Cardiac muscle cell (in vitro differentiated cells and primary cell): Measurements from ENCODE around the gene SCN5A. TPM values are rescaled to one million over a fixed set of nuclear protein-coding genes. Genes with fewer than 3 reads are reported as not detected.

Source experiments
- DNase-seq, 2 donors: peaks; one replicate each; pipeline versions ENCODE4 v3.0.0 to v3.0.0-alpha.2; 2010 to 2017; ENCODE audit warnings: low read depth in 1 of 2, low spot score in 1 of 2
- H3K27ac ChIP-seq: fragments of 200-600 bp; sonication (generic); 2 replicates; pipeline ENCODE4 v1.5.1; 2016
- H3K27me3 ChIP-seq: fragments of 200-600 bp; sonication (generic); 2 replicates; pipeline ENCODE4 v1.6.0; 2016; ENCODE audit warnings: control low read depth
- H3K36me3 ChIP-seq: fragments of 200-600 bp; sonication (generic); 2 replicates; pipeline ENCODE4 v1.5.1; 2016; ENCODE audit warnings: control low read depth
- H3K4me1 ChIP-seq: fragments of 200-600 bp; sonication (generic); 2 replicates; pipeline ENCODE4 v1.8.1; 2017; ENCODE audit warnings: low read depth, mild to moderate bottlenecking, mixed run types
- H3K4me3 ChIP-seq: fragments of 200-600 bp; sonication (generic); 2 replicates; pipeline ENCODE4 v1.5.1; 2016; ENCODE audit warnings: mild to moderate bottlenecking
- H3K9me3 ChIP-seq: fragments of 200-600 bp; sonication (generic); 2 replicates; pipeline ENCODE4 v1.5.1; 2017; ENCODE audit warnings: low read depth, mild to moderate bottlenecking, control low read depth
- polyA plus RNA-seq: library from polyadenylated mRNA; unstranded; fragments of >200 nt; fragmentation: Nextera tagmentation; extraction: Ambion mirVana; gene quantifications from 2 replicates; pipeline ENCODE4 v1.2.1, GENCODE V29; 2016
- total RNA-seq: library from RNA; depleted of rRNA; stranded (reverse); fragments of >200 nt; gene quantifications from 2 replicates; pipeline ENCODE4 v1.2.3, GENCODE V29; 2016
- TF ChIP-seq, protein P1 (sequence below): IDR thresholded peaks from 2 replicates; pipeline ENCODE4 v1.5.1; 2012; ENCODE audit warnings: low read depth, mild to moderate bottlenecking, low read length

SCN5A gene
- total and polyA plus RNA-seq, 2 experiments from 2014 or later: 3.1 to 9.3 TPM

DNA sequence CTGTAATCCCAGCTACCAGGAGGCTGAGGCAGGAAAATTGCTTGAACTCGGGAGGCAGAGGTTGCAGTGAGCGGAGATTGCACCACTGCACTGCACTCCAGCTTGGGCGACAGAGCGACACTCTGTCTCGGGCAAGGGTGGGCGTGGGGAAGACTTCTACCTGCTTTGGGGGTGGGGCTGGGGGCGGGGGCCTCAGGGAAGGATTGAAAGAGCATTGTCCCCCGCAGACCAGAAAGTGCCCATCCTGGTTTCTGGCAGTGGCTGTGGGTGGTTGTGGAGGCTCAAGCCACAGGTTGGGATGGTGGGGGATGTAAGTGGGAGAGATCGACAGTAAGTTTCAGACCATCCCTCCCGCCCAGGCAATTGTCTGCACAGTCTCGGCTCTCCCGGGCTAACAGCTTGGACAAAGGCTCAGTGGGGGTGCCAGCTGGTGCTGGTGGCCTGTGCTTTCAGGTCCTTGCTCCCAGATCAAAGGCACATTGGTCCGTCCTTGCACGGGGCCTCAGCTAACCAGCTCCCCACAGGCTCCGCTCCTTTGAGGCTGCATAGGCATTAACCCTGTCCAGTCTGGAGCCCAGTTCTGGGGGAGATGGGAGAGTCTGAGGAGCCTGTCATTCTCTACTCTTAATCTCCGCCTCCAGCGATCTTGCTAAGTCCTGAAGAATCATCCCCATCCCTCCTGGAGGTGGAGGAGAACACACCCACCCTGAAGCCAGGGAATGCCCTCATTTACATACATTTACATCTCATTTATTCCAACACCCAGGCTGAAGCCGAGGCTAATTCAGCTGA lies 8.6 kb downstream of the SCN5A start:
- no peak overlapping the region for H3K4me3 ChIP-seq
- H3K4me1 ChIP-seq: peaks cover 2% of the 10 kb centered on the region
- TF ChIP-seq, protein P1, sequence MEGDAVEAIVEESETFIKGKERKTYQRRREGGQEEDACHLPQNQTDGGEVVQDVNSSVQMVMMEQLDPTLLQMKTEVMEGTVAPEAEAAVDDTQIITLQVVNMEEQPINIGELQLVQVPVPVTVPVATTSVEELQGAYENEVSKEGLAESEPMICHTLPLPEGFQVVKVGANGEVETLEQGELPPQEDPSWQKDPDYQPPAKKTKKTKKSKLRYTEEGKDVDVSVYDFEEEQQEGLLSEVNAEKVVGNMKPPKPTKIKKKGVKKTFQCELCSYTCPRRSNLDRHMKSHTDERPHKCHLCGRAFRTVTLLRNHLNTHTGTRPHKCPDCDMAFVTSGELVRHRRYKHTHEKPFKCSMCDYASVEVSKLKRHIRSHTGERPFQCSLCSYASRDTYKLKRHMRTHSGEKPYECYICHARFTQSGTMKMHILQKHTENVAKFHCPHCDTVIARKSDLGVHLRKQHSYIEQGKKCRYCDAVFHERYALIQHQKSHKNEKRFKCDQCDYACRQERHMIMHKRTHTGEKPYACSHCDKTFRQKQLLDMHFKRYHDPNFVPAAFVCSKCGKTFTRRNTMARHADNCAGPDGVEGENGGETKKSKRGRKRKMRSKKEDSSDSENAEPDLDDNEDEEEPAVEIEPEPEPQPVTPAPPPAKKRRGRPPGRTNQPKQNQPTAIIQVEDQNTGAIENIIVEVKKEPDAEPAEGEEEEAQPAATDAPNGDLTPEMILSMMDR: no peak
- DNase-seq: no peak
- no peak overlapping the region for H3K27ac ChIP-seq
- H3K9me3 ChIP-seq: no peaks in the 10 kb centered on the region
- no peaks in the 10 kb centered on the region for H3K36me3 ChIP-seq
- H3K27me3 ChIP-seq: peaks cover 84% of the 10 kb centered on the region

DNA sequence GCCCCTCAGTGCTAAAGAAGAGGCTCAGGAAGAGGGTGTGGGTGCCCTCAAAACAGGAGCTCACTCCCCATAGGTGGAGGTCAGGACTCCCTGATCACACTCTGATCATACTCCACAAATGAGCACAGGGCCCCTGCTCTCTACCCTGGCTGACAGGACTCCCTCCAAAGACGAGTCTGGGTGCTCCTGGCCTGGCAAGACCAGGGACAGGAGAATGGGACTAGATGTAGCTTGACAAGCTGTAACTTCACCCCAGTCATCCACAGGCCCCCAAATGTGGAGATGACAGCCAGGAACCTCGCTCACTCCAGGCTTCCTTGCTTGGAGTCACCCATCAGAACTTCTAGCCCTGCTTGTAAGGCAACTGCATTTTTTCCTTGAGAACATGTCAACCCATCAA lies 11.1 kb downstream of the SCN5A start:
- Histone ChIP-seq H3K36me3 (no peaks in the 10 kb centered on the region), H3K4me3 (no peak overlapping the region), H3K9me3 (no peaks in the 10 kb centered on the region), H3K4me1 (no peaks in the 10 kb centered on the region), H3K27me3 (peaks cover 99% of the 10 kb centered on the region), H3K27ac (no peak overlapping the region)
- DNase-seq: no peak
- TF ChIP-seq, protein P1: no peak

DNA sequence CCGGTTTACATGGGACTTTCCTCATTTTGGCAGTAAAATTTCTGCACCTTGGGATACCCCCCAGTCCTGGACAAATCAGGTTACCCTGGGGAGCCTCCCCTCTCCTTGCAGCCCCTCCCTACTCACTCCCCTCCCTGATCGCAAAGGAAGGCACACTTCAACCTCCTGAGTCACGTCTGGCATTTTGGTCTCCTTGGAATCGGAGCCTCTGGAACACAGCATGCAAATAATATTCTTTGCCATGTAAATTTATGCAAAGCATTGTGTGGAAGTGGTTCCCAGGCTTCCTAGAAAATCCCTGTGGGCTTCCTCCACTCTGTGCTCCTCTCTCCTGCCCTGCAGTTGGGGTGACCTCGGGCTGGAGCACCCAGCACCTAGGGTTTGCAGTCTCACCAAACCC lies 11.6 kb downstream of the SCN5A start:
- TF ChIP-seq, protein P1: no peak
- Histone ChIP-seq H3K4me1 (no peaks in the 10 kb centered on the region), H3K27me3 (peaks cover 99% of the 10 kb centered on the region), H3K36me3 (no peaks in the 10 kb centered on the region), H3K27ac (no peak overlapping the region), H3K9me3 (no peaks in the 10 kb centered on the region), H3K4me3 (no peak overlapping the region)
- no peak for DNase-seq

DNA sequence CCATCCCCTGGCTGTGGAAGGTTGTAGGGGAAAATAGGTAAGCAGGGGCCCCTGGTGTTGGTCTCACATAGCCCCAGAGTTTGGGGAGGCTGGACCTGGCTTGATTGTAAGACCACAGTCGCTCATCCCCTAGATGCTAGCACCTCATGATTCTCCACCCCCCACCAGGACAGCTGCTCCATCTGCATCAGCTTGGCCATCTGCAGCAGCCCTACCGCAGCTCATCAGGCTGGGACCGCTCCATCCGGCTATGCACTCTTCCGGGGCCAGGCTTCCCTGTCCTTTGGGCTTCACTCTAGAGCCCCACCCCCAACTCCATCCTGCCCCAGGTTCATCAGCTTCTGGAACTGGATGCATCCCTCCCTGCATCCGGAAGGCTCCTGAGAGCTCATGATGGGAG lies 12.6 kb downstream of the SCN5A start:
- DNase-seq: no peak
- no peak overlapping the region for H3K27ac ChIP-seq

DNA sequence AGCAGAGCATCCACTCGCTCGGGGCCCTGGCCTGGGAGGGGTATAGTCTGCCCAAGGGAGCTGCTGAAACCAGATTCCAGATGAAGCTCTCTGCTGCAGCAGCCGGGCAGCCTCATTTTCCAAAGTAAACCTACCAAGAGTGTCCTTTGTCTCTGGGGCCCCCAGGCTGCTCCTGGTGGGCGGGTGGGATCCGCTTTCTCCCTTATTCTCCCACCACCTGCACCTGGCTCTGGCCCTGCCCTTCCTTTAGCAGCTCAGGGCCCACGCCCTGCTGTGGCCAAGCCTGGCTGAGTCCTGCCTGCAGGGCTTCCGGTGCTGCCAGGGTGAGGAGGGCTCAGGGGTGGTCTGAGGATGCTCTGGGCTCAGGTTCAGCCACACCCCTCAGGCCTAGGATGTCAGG lies 13.0 kb downstream of the SCN5A start:
- DNase-seq: no peak
- Histone ChIP-seq H3K27me3 (peaks cover 95% of the 10 kb centered on the region), H3K9me3 (no peaks in the 10 kb centered on the region), H3K36me3 (no peaks in the 10 kb centered on the region), H3K4me1 (no peaks in the 10 kb centered on the region), H3K27ac (no peak overlapping the region), H3K4me3 (no peak overlapping the region)
- TF ChIP-seq, protein P1: no peak

More for the DNA sequence above, 12.6 kb downstream of the SCN5A start:
- Histone ChIP-seq H3K27me3 (peaks cover 97% of the 10 kb centered on the region), H3K4me1 (no peaks in the 10 kb centered on the region), H3K4me3 (no peak overlapping the region), H3K36me3 (no peaks in the 10 kb centered on the region), H3K9me3 (no peaks in the 10 kb centered on the region)
- TF ChIP-seq, protein P1: no peak
